Trophoblast cell (in vitro differentiated cells and primary cell): ENCODE measurements around the gene CD99.
"Not testable (repeated sequence)": the region's sequence is repeated elsewhere in the genome, so short reads cannot be mapped to it uniquely, and the experiment has no call there.

Source experiments
- DNase-seq, 2 donors: peaks; one replicate each; pipeline ENCODE4 v3.0.0-alpha.2; 2016
- H2AFZ ChIP-seq: 2 replicates; pipeline ENCODE4 v1.6.1; 2013; ENCODE audit warnings: low read length, moderate library complexity, mild to moderate bottlenecking; ENCODE audit not compliant: insufficient read depth, poor library complexity
- H2AK5ac ChIP-seq: 2 replicates; pipeline ENCODE4 v1.6.1; 2013; ENCODE audit warnings: mild to moderate bottlenecking, low read length
- H2BK120ac ChIP-seq: 2 replicates; pipeline ENCODE4 v1.6.1; 2013; ENCODE audit warnings: low read length, mild to moderate bottlenecking, moderate library complexity; ENCODE audit not compliant: insufficient read depth, poor library complexity
- H2BK12ac ChIP-seq: 2 replicates; pipeline ENCODE4 v1.6.1; 2013; ENCODE audit warnings: mild to moderate bottlenecking, low read length, moderate library complexity
- H2BK5ac ChIP-seq: 2 replicates; pipeline ENCODE4 v1.6.1; 2013; ENCODE audit warnings: low read length, low read depth, moderate library complexity, mild to moderate bottlenecking; ENCODE audit not compliant: poor library complexity
- H3K14ac ChIP-seq: 2 replicates; pipeline ENCODE4 v1.6.1; 2013; ENCODE audit warnings: mild to moderate bottlenecking, low read length
- H3K18ac ChIP-seq: 2 replicates; pipeline ENCODE4 v1.6.1; 2013; ENCODE audit warnings: mild to moderate bottlenecking, low read length
- H3K23ac ChIP-seq: 2 replicates; pipeline ENCODE4 v1.6.1; 2013; ENCODE audit warnings: low read length
- H3K27ac ChIP-seq: 2 replicates; pipeline ENCODE4 v1.5.1; 2013; ENCODE audit warnings: low read depth, mild to moderate bottlenecking, inconsistent platforms, low read length, moderate library complexity
- H3K27me3 ChIP-seq: 2 replicates; pipeline ENCODE4 v1.6.1; 2013; ENCODE audit warnings: inconsistent platforms, mild to moderate bottlenecking, low read length, moderate library complexity; ENCODE audit not compliant: insufficient read depth
- H3K36me3 ChIP-seq, 2 experiments: 1 replicate in 1 of 2; 2 replicates in 1 of 2; pipeline ENCODE4 v1.6.1; 2013; ENCODE audit warnings: low read length in 2 of 2, mild to moderate bottlenecking in 2 of 2, moderate library complexity in 1 of 2; ENCODE audit not compliant: insufficient read depth in 2 of 2, control insufficient read depth in 1 of 2
- H3K4ac ChIP-seq: 2 replicates; pipeline ENCODE4 v1.6.1; 2013; ENCODE audit warnings: low read depth, mild to moderate bottlenecking, low read length, moderate library complexity
- H3K4me1 ChIP-seq, 2 experiments: 1 replicate in 1 of 2; 2 replicates in 1 of 2; pipeline ENCODE4 v1.6.1; 2013; ENCODE audit warnings: low read length in 2 of 2, mild to moderate bottlenecking in 2 of 2, moderate library complexity in 1 of 2; ENCODE audit not compliant: insufficient read depth in 2 of 2, control insufficient read depth in 1 of 2
- H3K4me2 ChIP-seq: 2 replicates; pipeline ENCODE4 v1.6.1; 2013; ENCODE audit warnings: inconsistent platforms, mild to moderate bottlenecking, low read length, moderate library complexity
- H3K4me3 ChIP-seq: 2 replicates; pipeline ENCODE4 v1.5.1; 2013; ENCODE audit warnings: mild to moderate bottlenecking, low read depth, low read length, inconsistent platforms
- H3K79me1 ChIP-seq: one replicate; pipeline ENCODE4 v1.6.1; 2013; ENCODE audit warnings: low read length
- H3K79me2 ChIP-seq: 2 replicates; pipeline ENCODE4 v1.6.1; 2013; ENCODE audit warnings: low read length, mild to moderate bottlenecking; ENCODE audit not compliant: control insufficient read depth, insufficient read depth, poor library complexity
- H3K9ac ChIP-seq: 2 replicates; pipeline ENCODE4 v1.6.1; 2013; ENCODE audit warnings: mild to moderate bottlenecking, low read length
- H3K9me3 ChIP-seq: 2 replicates; pipeline ENCODE4 v1.6.1; 2013; ENCODE audit warnings: low read depth, mild to moderate bottlenecking, control low read depth, inconsistent platforms, low read length; ENCODE audit not compliant: insufficient read depth
- H4K12ac ChIP-seq: 2 replicates; pipeline ENCODE4 v1.6.1; 2013; ENCODE audit warnings: low read depth, mild to moderate bottlenecking, low read length, moderate library complexity
- H4K8ac ChIP-seq: 2 replicates; pipeline ENCODE4 v1.6.1; 2013; ENCODE audit warnings: low read depth, mild to moderate bottlenecking, low read length, moderate library complexity
- H4K91ac ChIP-seq: one replicate; pipeline ENCODE4 v1.6.1; 2013; ENCODE audit warnings: low read depth, mild to moderate bottlenecking, low read length, moderate library complexity
- WGBS: extraction: QIAGEN DNeasy Blood & Tissue Kit; methylation state at CpG from one replicate; pipeline ENCODE4 v1.1.7; 2013; ENCODE audit warnings: missing lambda C conversion rate; ENCODE audit not compliant: insufficient read length, insufficient coverage; ENCODE audit errors: extremely low coverage; 5-methylcytosine and 5-hydroxymethylcytosine counted together

Gene CD99

DNA sequence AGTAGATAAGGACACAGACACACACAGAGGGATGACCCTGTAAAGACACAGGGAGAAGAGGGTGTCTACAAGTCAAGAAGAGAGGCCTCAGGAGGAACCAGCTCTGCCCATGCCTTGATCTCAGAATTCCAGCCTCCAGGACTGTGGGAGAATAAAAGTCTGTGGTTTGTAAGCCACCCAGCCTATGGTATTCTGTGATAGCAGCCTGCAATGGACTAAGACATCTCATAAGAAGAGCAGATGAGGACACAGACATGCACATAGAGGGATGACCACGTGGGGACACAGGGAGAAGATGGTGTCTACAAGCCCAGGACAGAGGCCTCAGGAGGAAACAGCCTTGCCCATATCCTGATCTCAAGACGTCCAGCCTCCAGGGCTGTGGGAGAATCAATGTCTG, 70.2 kb downstream of the CD99 start:
- no peak overlapping the region for H3K4me2 ChIP-seq
- no peak overlapping the region for H3K27ac ChIP-seq
- H3K14ac ChIP-seq = no peak overlapping the region
- H3K36me3 ChIP-seq = no peaks in the 10 kb centered on the region
- no peak overlapping the region for H4K91ac ChIP-seq
- no peak overlapping the region for H2AK5ac ChIP-seq
- H2AFZ ChIP-seq = no peak overlapping the region
- no peak overlapping the region for H3K9ac ChIP-seq
- no peak overlapping the region for H4K12ac ChIP-seq
- H3K79me1 ChIP-seq = no peaks in the 10 kb centered on the region
- H3K4ac ChIP-seq = no peak overlapping the region
- no peak overlapping the region for H2BK5ac ChIP-seq
- no peak overlapping the region for H3K18ac ChIP-seq
- H3K9me3 ChIP-seq = no peaks in the 10 kb centered on the region
- no peak overlapping the region for H2BK120ac ChIP-seq
- no peak overlapping the region for H3K4me3 ChIP-seq
- no peak overlapping the region for H4K8ac ChIP-seq
- no peaks in the 10 kb centered on the region for H3K27me3 ChIP-seq
- WGBS = no CpG with 5 or more reads among the region's 2 CpGs
- no peak for DNase-seq
- H3K23ac ChIP-seq = no peak overlapping the region
- peaks cover 0 to 3% of the 10 kb centered on the region in 2 experiments for H3K4me1 ChIP-seq
- H3K79me2 ChIP-seq = no peaks in the 10 kb centered on the region
- H2BK12ac ChIP-seq = no peak overlapping the region

DNA sequence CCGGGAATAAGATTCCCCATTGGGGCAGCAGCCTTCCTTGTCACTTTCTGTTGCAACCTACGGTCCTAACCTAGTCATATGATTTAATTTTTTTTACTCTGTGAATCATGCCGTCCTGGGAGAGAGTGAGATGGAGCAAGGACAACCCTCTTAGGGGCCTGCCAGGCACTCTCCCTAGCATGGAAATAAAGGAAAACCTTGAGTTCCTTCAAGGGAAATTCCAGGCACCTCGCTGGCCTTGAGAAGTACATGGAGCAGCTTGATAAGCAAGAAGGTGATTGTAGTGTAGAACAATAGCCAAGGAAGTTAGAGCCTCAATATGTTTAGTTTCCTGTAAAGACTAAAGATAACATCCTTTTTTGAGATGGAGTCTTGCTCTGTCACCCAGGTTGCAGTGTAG, 71.6 kb downstream of the CD99 start:
- not testable (repeated sequence) for H3K4me3 ChIP-seq, H2BK5ac ChIP-seq, H3K9ac ChIP-seq, H3K23ac ChIP-seq, H3K9me3 ChIP-seq, H2AK5ac ChIP-seq, H4K91ac ChIP-seq, H2AFZ ChIP-seq, H3K4ac ChIP-seq, H3K79me1 ChIP-seq, H3K18ac ChIP-seq, DNase-seq, H3K4me1 ChIP-seq, H2BK120ac ChIP-seq, H3K14ac ChIP-seq, H3K27ac ChIP-seq, H3K27me3 ChIP-seq, H3K4me2 ChIP-seq, H3K79me2 ChIP-seq, H4K12ac ChIP-seq, H2BK12ac ChIP-seq, H3K36me3 ChIP-seq, H4K8ac ChIP-seq
- WGBS = no CpG with 5 or more reads among the region's 4 CpGs

- H4K91ac ChIP-seq, H3K4me3 ChIP-seq, H3K4me2 ChIP-seq, H3K23ac ChIP-seq, H3K27ac ChIP-seq, H3K9me3 ChIP-seq, H3K9ac ChIP-seq, H3K14ac ChIP-seq, H2BK120ac ChIP-seq, H3K4ac ChIP-seq, H3K27me3 ChIP-seq, H2AFZ ChIP-seq, DNase-seq, H3K36me3 ChIP-seq, H2BK12ac ChIP-seq, H3K18ac ChIP-seq, H3K79me1 ChIP-seq, H4K12ac ChIP-seq, H2AK5ac ChIP-seq, H2BK5ac ChIP-seq, H3K79me2 ChIP-seq, H4K8ac ChIP-seq: not testable (repeated sequence)
- no CpG with 5 or more reads among the region's 19 CpGs for WGBS
- H3K4me1 ChIP-seq = peaks cover 16 to 17% of the 10 kb centered on the region in 2 experiments
Measured at GRCh38 chrX:2764766-2765548, 73.9 kb downstream of the CD99 start.

DNA sequence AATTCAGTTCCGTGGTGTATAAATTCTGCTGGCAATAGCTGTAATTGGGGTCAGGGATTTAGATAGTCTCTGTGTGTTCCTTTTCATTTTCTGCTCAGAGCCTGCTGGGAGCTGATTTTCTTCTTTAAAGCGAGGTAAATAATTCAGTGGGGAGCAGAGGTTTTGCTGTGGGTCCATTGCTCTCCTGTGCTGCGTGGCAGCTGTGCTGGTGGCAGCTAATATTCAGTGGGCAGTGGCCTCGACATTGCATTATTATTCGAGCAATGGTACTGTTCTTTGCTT, 74.4 kb downstream of the CD99 start:
- Histone ChIP-seq H3K27me3 (no peaks in the 10 kb centered on the region), H4K12ac (no peak overlapping the region), H3K4me2 (no peak overlapping the region), H2AFZ (no peak overlapping the region), H2AK5ac (no peak overlapping the region), H4K91ac (no peak overlapping the region), H3K4me3 (no peak overlapping the region), H2BK120ac (no peak overlapping the region), H3K4me1 (peaks cover 16 to 17% of the 10 kb centered on the region in 2 experiments), H2BK5ac (no peak overlapping the region), H3K79me1 (peaks cover 6% of the 10 kb centered on the region), H3K9ac (no peak overlapping the region), H3K9me3 (peaks cover 2% of the 10 kb centered on the region), H3K27ac (no peak overlapping the region), H3K23ac (no peak overlapping the region), H2BK12ac (no peak overlapping the region), H3K79me2 (no peaks in the 10 kb centered on the region), H4K8ac (no peak overlapping the region), H3K4ac (no peak overlapping the region), H3K14ac (no peak overlapping the region), H3K36me3 (no peaks in the 10 kb centered on the region), H3K18ac (no peak overlapping the region)
- WGBS = no CpG with 5 or more reads among the region's 5 CpGs
- DNase-seq = no peak
